DND-41 (cell line): ENCODE measurements around the gene TAF4.

Experiments
- EZH2 ChIP-seq: IDR thresholded peaks from 3 replicates; pipeline ENCODE4 v1.6.1; 2012; ENCODE audit warnings: borderline replicate concordance, low read depth, mild to moderate bottlenecking, moderate library complexity, low read length, inconsistent platforms; ENCODE audit not compliant: severe bottlenecking
- TF ChIP-seq, protein P1 (sequence below): IDR thresholded peaks from 2 replicates; pipeline ENCODE4 v1.5.1; 2012; ENCODE audit warnings: borderline replicate concordance, low read length, moderate library complexity, mild to moderate bottlenecking; ENCODE audit not compliant: poor library complexity, severe bottlenecking; ENCODE audit errors: extremely low read depth

DNA sequence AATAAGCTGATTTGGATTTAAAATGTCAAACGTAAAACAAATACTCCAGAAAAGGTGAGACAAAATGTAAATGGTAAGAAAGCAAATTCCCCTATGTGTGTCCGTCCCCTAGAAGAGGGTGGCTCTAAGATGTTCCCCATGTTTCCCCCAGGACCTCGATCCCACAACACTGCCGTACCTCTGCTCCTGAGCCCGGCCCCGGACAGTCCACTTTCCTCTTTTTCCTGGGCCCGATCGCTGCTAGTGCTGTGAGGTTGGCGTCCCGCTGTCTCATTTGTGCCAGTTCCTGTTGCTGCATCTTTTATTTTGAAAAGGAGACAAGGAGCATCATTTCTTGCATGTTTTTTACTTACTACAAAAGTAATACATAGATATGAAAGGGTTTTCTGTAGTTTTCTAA lies 68.3 kb downstream of the TAF4 start:
- TF ChIP-seq, protein P1, sequence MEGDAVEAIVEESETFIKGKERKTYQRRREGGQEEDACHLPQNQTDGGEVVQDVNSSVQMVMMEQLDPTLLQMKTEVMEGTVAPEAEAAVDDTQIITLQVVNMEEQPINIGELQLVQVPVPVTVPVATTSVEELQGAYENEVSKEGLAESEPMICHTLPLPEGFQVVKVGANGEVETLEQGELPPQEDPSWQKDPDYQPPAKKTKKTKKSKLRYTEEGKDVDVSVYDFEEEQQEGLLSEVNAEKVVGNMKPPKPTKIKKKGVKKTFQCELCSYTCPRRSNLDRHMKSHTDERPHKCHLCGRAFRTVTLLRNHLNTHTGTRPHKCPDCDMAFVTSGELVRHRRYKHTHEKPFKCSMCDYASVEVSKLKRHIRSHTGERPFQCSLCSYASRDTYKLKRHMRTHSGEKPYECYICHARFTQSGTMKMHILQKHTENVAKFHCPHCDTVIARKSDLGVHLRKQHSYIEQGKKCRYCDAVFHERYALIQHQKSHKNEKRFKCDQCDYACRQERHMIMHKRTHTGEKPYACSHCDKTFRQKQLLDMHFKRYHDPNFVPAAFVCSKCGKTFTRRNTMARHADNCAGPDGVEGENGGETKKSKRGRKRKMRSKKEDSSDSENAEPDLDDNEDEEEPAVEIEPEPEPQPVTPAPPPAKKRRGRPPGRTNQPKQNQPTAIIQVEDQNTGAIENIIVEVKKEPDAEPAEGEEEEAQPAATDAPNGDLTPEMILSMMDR = no peak
- no peak for TF ChIP-seq EZH2
